Measurements from ENCODE around the gene ZNF423. TPM values are rescaled to one million over a fixed set of nuclear protein-coding genes. Genes with fewer than 3 reads are reported as not detected.

The ZNF423 gene
- polyA plus RNA-seq, 1 of the 3 experiments (the other 2 are of a cell fraction) = 1.2 TPM

GRCh38 chr16:49578018-49578417 lies 277.9 kb downstream of the ZNF423 start:
- no peak overlapping the region; a peak in 1 of 4 replicates for H3K27ac ChIP-seq (ENCODE audit: low read depth in 2 of 2, low read length in 1 of 2)
- H3K27me3 ChIP-seq (ENCODE audit: insufficient read depth) = no peaks in the 10 kb centered on the region
- no peak for DNase-seq
- H3K4me1 ChIP-seq (ENCODE audit: control insufficient read depth in 1 of 2, insufficient read depth in 2 of 2, low read depth in 1 of 2, low read length in 1 of 2) = peaks cover 0 to 53% of the 10 kb centered on the region in 2 experiments; a peak in 1 of 4 replicates
- H3K9ac ChIP-seq = no peak overlapping the region
- H3K36me3 ChIP-seq (replicated peaks in 1 of 2; ENCODE audit: control insufficient read depth in 1 of 2, insufficient read depth in 2 of 2, low read length in 1 of 2) = no peaks in the 10 kb centered on the region
- no peaks in the 10 kb centered on the region for H4K20me1 ChIP-seq (ENCODE audit: insufficient read depth)
- no peaks in the 10 kb centered on the region for H3F3A ChIP-seq (replicated peaks; ENCODE audit: insufficient read depth)
- no peak overlapping the region for H3K4me2 ChIP-seq
- H2AFZ ChIP-seq (ENCODE audit: low read depth) = no peak overlapping the region
- no peaks in the 10 kb centered on the region for H3K9me3 ChIP-seq
- no peak overlapping the region for H3K4me3 ChIP-seq (ENCODE audit: low read depth in 2 of 2, low read length in 1 of 2)
- ChIA-PET POLR2A (no interaction called here), CTCF (interaction anchor here (1.0 to 5.2 kb wide), 4 partner anchors 13 to 170 kb away, joined by 3 to 42 read pairs (median 6); no protein-coding TSS in a partner anchor)
- no peaks in the 10 kb centered on the region for H3K9me2 ChIP-seq
- WGBS (ENCODE audit: low lambda C conversion rate) = 39% methylated on average over 3 of the region's 3 CpGs
- TF ChIP-seq TCF12 (IDR thresholded peaks at IDR 0.05) = no peak
- TF ChIP-seq PBX3 (IDR thresholded peaks at IDR 0.05) = no peak
- no peak for TF ChIP-seq FOSL2 (IDR thresholded peaks at IDR 0.05; ENCODE audit: borderline replicate concordance, low read depth)
- TF ChIP-seq GABPA (IDR thresholded peaks at IDR 0.05; ENCODE audit: low read depth) = no peak
- TF ChIP-seq RCOR1 (IDR thresholded peaks at IDR 0.05; ENCODE audit: low read length) = no peak
- TF ChIP-seq JUND (IDR thresholded peaks at IDR 0.05) = no peak
- no peak for TF ChIP-seq CTCF (IDR thresholded peaks at IDR 0.05)
- no peak for TF ChIP-seq SMC3 (IDR thresholded peaks at IDR 0.05; ENCODE audit: low read depth, low read length)
- no peak for TF ChIP-seq GATA2 (CRISPR knock-in tag; IDR thresholded peaks at IDR 0.05)
- no peak for TF ChIP-seq EP300 (IDR thresholded peaks at IDR 0.05; ENCODE audit: borderline replicate concordance in 1 of 2, low read depth in 1 of 2, low read length in 1 of 2)
- TF ChIP-seq RFX5 (IDR thresholded peaks at IDR 0.05; ENCODE audit: low read length) = no peak
- no peaks in the 10 kb centered on the region for H3K79me2 ChIP-seq (ENCODE audit: insufficient read depth)

GRCh38 chr16:49576941-49577340 lies 279.0 kb downstream of the ZNF423 start:
- Histone ChIP-seq H3K79me2 (ENCODE audit: insufficient read depth) (no peaks in the 10 kb centered on the region), H3K4me3 (ENCODE audit: low read depth in 2 of 2, low read length in 1 of 2) (no peak overlapping the region), H3K27ac (ENCODE audit: low read depth in 2 of 2, low read length in 1 of 2) (no peak overlapping the region), H3K9ac (no peak overlapping the region), H3K4me2 (no peak overlapping the region), H3K36me3 (replicated peaks in 1 of 2; ENCODE audit: control insufficient read depth in 1 of 2, insufficient read depth in 2 of 2, low read length in 1 of 2) (no peaks in the 10 kb centered on the region), H3K4me1 (ENCODE audit: control insufficient read depth in 1 of 2, insufficient read depth in 2 of 2, low read depth in 1 of 2, low read length in 1 of 2) (peaks cover 0 to 50% of the 10 kb centered on the region in 2 experiments; a peak in 1 of 4 replicates), H3K27me3 (ENCODE audit: insufficient read depth) (no peaks in the 10 kb centered on the region), H2AFZ (ENCODE audit: low read depth) (no peak overlapping the region), H3K9me2 (no peaks in the 10 kb centered on the region), H4K20me1 (ENCODE audit: insufficient read depth) (no peaks in the 10 kb centered on the region), H3F3A (replicated peaks; ENCODE audit: insufficient read depth) (no peaks in the 10 kb centered on the region), H3K9me3 (no peaks in the 10 kb centered on the region)
- no peak for DNase-seq
- 35% methylated on average over 3 of the region's 3 CpGs for WGBS (ENCODE audit: low lambda C conversion rate)
- POLR2A ChIA-PET = no interaction called here
- CTCF ChIA-PET = interaction anchor here (2.0 to 5.2 kb wide), 3 partner anchors 16 to 345 kb away, joined by 5 to 42 read pairs (median 16); no protein-coding TSS in a partner anchor
- no peak for TF ChIP-seq USF2 (IDR thresholded peaks at IDR 0.05; ENCODE audit: borderline replicate concordance, low read depth, low read length)
- no peak for TF ChIP-seq SIN3A (IDR thresholded peaks at IDR 0.05; ENCODE audit: borderline replicate concordance, low read depth, low read length)
- TF ChIP-seq JUND (IDR thresholded peaks at IDR 0.05) = no peak
- TF ChIP-seq RAD21 (IDR thresholded peaks at IDR 0.05; ENCODE audit: low read length) = no peak
- no peak for TF ChIP-seq CHD2 (IDR thresholded peaks at IDR 0.05; ENCODE audit: low read length, partially characterized antibody)
- no peak for TF ChIP-seq GABPA (IDR thresholded peaks at IDR 0.05; ENCODE audit: low read depth)
- no peak for TF ChIP-seq NRF1 (IDR thresholded peaks at IDR 0.05; ENCODE audit: low read depth, low read length)
- TF ChIP-seq FOSL2 (IDR thresholded peaks at IDR 0.05; ENCODE audit: borderline replicate concordance, low read depth) = no peak
- no peak for TF ChIP-seq RXRA (IDR thresholded peaks at IDR 0.05; ENCODE audit: borderline replicate concordance, low read depth)
- TF ChIP-seq PBX3 (IDR thresholded peaks at IDR 0.05) = no peak
- no peak for TF ChIP-seq CTCF (IDR thresholded peaks at IDR 0.05)
- TF ChIP-seq RCOR1 (IDR thresholded peaks at IDR 0.05; ENCODE audit: low read length) = no peak
- TF ChIP-seq EZH2phosphoT487 (IDR thresholded peaks at IDR 0.05; ENCODE audit: borderline replicate concordance, low read depth) = no peak
- TF ChIP-seq RFX5 (IDR thresholded peaks at IDR 0.05; ENCODE audit: low read length) = no peak
- TF ChIP-seq TEAD4 (IDR thresholded peaks at IDR 0.05; ENCODE audit: borderline replicate concordance, insufficient read depth) = no peak
- no peak for TF ChIP-seq ELF1 (IDR thresholded peaks at IDR 0.05)
